ENCODE results near the gene TSPAN13. TPM values are rescaled to one million over a fixed set of nuclear protein-coding genes. Genes with fewer than 3 reads are reported as not detected.

The TSPAN13 gene
- total RNA-seq, 1 experiment from 2014 or later: 31.1 TPM

- no TSS peak for BruUV-seq (replicated peaks)
- peaks cover 17% of the 10 kb centered on the region for H3K4me1 ChIP-seq (replicated peaks; ENCODE audit: insufficient read depth)
- H4K20me1 ChIP-seq (ENCODE audit: insufficient read depth): no peaks in the 10 kb centered on the region
- H3K9me3 ChIP-seq (ENCODE audit: insufficient read depth, low read depth): peaks cover 10% of the 10 kb centered on the region
- H2AFZ ChIP-seq: no peak overlapping the region
- no peak overlapping the region for H3K4me3 ChIP-seq
- CTCF ChIA-PET: interaction anchor here (1.1 kb wide), 1 partner anchor 74 kb away, joined by 4 read pairs; no protein-coding TSS in a partner anchor
- intact Hi-C loops (cut with micrococcal nuclease; ENCODE audit: unreplicated experiment): no loop called here
- no peaks in the 10 kb centered on the region for H3K36me3 ChIP-seq (ENCODE audit: low read depth)
- H3F3A ChIP-seq (ENCODE audit: insufficient read depth, low read depth): peaks cover 8% of the 10 kb centered on the region; the same call in 1 of the 2 replicates
- H3K79me2 ChIP-seq (ENCODE audit: low read depth): no peaks in the 10 kb centered on the region
- H3K9me2 ChIP-seq (ENCODE audit: insufficient read depth): no peaks in the 10 kb centered on the region
- H3K27me3 ChIP-seq (ENCODE audit: insufficient read depth, low read depth): no peaks in the 10 kb centered on the region
- no peak for TF ChIP-seq CTCF (conservative IDR thresholded peaks at IDR 0.05)
- TF ChIP-seq EZH2 (IDR thresholded peaks at IDR 0.05; ENCODE audit: low read depth): no peak
- DNase-seq: peak in 1 of 2 experiments; percentile 93
- H3K27ac ChIP-seq: peak overlapping the region; percentile 40
- peak overlapping the region; percentile 17 for H3K4me2 ChIP-seq
- POLR2A ChIA-PET (ENCODE audit: unreplicated experiment): interaction anchor here (0.5 to 0.7 kb wide), 3 partner anchors 12 to 257 kb away, joined by 3 to 6 read pairs (median 5); no protein-coding TSS in a partner anchor
Measured at GRCh38 chr7:16817536-16817935, 64.0 kb downstream of the TSPAN13 start.

GRCh38 chr7:16818732-16819131 is 65.2 kb downstream of the TSPAN13 start:
- no peak for TF ChIP-seq EZH2 (IDR thresholded peaks at IDR 0.05; ENCODE audit: low read depth)
- TF ChIP-seq CTCF (conservative IDR thresholded peaks at IDR 0.05): no peak
- Histone ChIP-seq H3F3A (ENCODE audit: insufficient read depth, low read depth) (peaks cover 8% of the 10 kb centered on the region; the same call in 1 of the 2 replicates), H3K4me1 (replicated peaks; ENCODE audit: insufficient read depth) (peaks cover 16% of the 10 kb centered on the region), H3K4me2 (no peak overlapping the region), H2AFZ (no peak overlapping the region), H3K9me2 (ENCODE audit: insufficient read depth) (no peaks in the 10 kb centered on the region), H3K27ac (no peak overlapping the region), H3K27me3 (ENCODE audit: insufficient read depth, low read depth) (no peaks in the 10 kb centered on the region), H4K20me1 (ENCODE audit: insufficient read depth) (no peaks in the 10 kb centered on the region), H3K4me3 (no peak overlapping the region), H3K9me3 (ENCODE audit: insufficient read depth, low read depth) (peaks cover 10% of the 10 kb centered on the region; the same call in 1 of the 2 replicates), H3K36me3 (ENCODE audit: low read depth) (no peaks in the 10 kb centered on the region), H3K79me2 (ENCODE audit: low read depth) (no peaks in the 10 kb centered on the region)
- no TSS peak for BruUV-seq (replicated peaks)
- CTCF ChIA-PET: no interaction called here
- POLR2A ChIA-PET (ENCODE audit: unreplicated experiment): interaction anchor here (0.7 kb wide), 1 partner anchor 384 kb away, joined by 3 read pairs; no protein-coding TSS in a partner anchor
- no peak for DNase-seq
- intact Hi-C loops (cut with micrococcal nuclease; ENCODE audit: unreplicated experiment): no loop called here

GRCh38 chr7:16822029-16822428 is 68.5 kb downstream of the TSPAN13 start:
- H3K4me2 ChIP-seq: no peak overlapping the region
- no peaks in the 10 kb centered on the region for H3K9me2 ChIP-seq (ENCODE audit: insufficient read depth)
- no peak overlapping the region for H3K4me3 ChIP-seq
- ChIA-PET CTCF (no interaction called here), POLR2A (ENCODE audit: unreplicated experiment) (no interaction called here)
- no peak for TF ChIP-seq EZH2 (IDR thresholded peaks at IDR 0.05; ENCODE audit: low read depth)
- TF ChIP-seq CTCF (conservative IDR thresholded peaks at IDR 0.05): no peak
- peaks cover 10% of the 10 kb centered on the region; the same call in 1 of the 2 replicates for H3K9me3 ChIP-seq (ENCODE audit: insufficient read depth, low read depth)
- H3K36me3 ChIP-seq (ENCODE audit: low read depth): no peaks in the 10 kb centered on the region
- H2AFZ ChIP-seq: no peak overlapping the region
- DNase-seq: no peak
- peaks cover 8% of the 10 kb centered on the region; the same call in 1 of the 2 replicates for H3F3A ChIP-seq (ENCODE audit: insufficient read depth, low read depth)
- BruUV-seq (replicated peaks): no TSS peak
- H3K27me3 ChIP-seq (ENCODE audit: insufficient read depth, low read depth): no peaks in the 10 kb centered on the region
- intact Hi-C loops (cut with micrococcal nuclease; ENCODE audit: unreplicated experiment): no loop called here
- H3K27ac ChIP-seq: no peak overlapping the region
- H3K79me2 ChIP-seq (ENCODE audit: low read depth): no peaks in the 10 kb centered on the region
- peaks cover 13% of the 10 kb centered on the region for H3K4me1 ChIP-seq (replicated peaks; ENCODE audit: insufficient read depth)
- H4K20me1 ChIP-seq (ENCODE audit: insufficient read depth): no peaks in the 10 kb centered on the region
